Esophagus muscularis mucosa (tissue), 4 donors: ENCODE data around the gene NPAT. TPM values are rescaled to one million over a fixed set of nuclear protein-coding genes. Genes with fewer than 3 reads are reported as not detected.
"Not testable (repeated sequence)": the region's sequence is repeated elsewhere in the genome, so short reads cannot be mapped to it uniquely, and the experiment has no call there.

Experiments
- DNase-seq: peaks from one replicate; pipeline ENCODE4 v3.0.0-alpha.2; 2017; ENCODE audit errors: extremely low spot score
- H3K27ac ChIP-seq, 4 donors: fragments of 200-600 bp; sonication (generic); replicated peaks in 1 of 4; 1 replicate in 3 of 4; 2 replicates in 1 of 4; pipeline ENCODE4 v1.5.1; 2016 to 2019; ENCODE audit warnings: mild to moderate bottlenecking in 1 of 4
- H3K27me3 ChIP-seq, 4 donors: fragments of 200-600 bp; sonication (generic); one replicate each; pipeline versions ENCODE4 v1.5.1 to v1.6.0; 2016 to 2019
- H3K36me3 ChIP-seq, 4 donors: fragments of 200-600 bp; sonication (generic); one replicate each; pipeline ENCODE4 v1.5.1; 2016 to 2019
- H3K4me1 ChIP-seq, 4 donors: fragments of 200-600 bp; sonication (generic); one replicate each; pipeline ENCODE4 v1.5.1; 2016 to 2019
- H3K4me3 ChIP-seq, 4 donors: fragments of 200-600 bp; sonication (generic); 1 replicate in 2 of 4; 2 replicates in 2 of 4; pipeline ENCODE4 v1.5.1; 2016 to 2019; ENCODE audit warnings: mild to moderate bottlenecking in 4 of 4, moderate library complexity in 1 of 4
- H3K9me3 ChIP-seq, 4 donors: fragments of 200-600 bp; sonication (generic); 1 replicate in 3 of 4; 2 replicates in 1 of 4; pipeline ENCODE4 v1.5.1; 2016 to 2019
- CTCF ChIP-seq, 3 experiments: fragments of 200-600 bp in 2 of 3; fragments of 450-650 bp in 1 of 3; sonication (generic) in 2 of 3; IDR thresholded peaks; one replicate each; pipeline ENCODE4 v1.5.1; 2017 to 2019; ENCODE audit warnings: antibody characterized with exemption in 3 of 3, mild to moderate bottlenecking in 2 of 3, moderate library complexity in 1 of 3
- EP300 ChIP-seq: sonication (generic); formaldehyde crosslinking; IDR thresholded peaks from one replicate; pipeline ENCODE4 v1.6.1; 2017; ENCODE audit warnings: antibody characterized with exemption
- POLR2A ChIP-seq: fragments of 450-650 bp; IDR thresholded peaks from one replicate; pipeline ENCODE4 v1.6.1; 2017; ENCODE audit warnings: antibody characterized with exemption, moderate library complexity, mild to moderate bottlenecking, low read depth
- POLR2AphosphoS5 ChIP-seq, 2 donors: sonication (generic); formaldehyde crosslinking; IDR thresholded peaks; one replicate each; pipeline ENCODE4 v1.6.1; 2017; ENCODE audit warnings: antibody characterized with exemption in 2 of 2
- WGBS: methylation state at CpG from one replicate; pipeline ENCODE4 v1.1.5; 2018; 5-methylcytosine and 5-hydroxymethylcytosine counted together
- intact Hi-C: fragments of 100-400 bp; cut with DNase I; formaldehyde crosslinking; loops from one replicate; pipeline ENCODE4 v1.15.1; 2023
- total RNA-seq, 4 donors: library from RNA; depleted of rRNA; stranded (reverse); fragments of >200 nt; gene quantifications; one replicate each; pipeline versions ENCODE4 v1.1.0 to v1.2.1, GENCODE V29; 2016

NPAT gene
- total RNA-seq, 4 donors from 2014 or later, result 10.4 to 13.7 (median 10.7) TPM

DNA sequence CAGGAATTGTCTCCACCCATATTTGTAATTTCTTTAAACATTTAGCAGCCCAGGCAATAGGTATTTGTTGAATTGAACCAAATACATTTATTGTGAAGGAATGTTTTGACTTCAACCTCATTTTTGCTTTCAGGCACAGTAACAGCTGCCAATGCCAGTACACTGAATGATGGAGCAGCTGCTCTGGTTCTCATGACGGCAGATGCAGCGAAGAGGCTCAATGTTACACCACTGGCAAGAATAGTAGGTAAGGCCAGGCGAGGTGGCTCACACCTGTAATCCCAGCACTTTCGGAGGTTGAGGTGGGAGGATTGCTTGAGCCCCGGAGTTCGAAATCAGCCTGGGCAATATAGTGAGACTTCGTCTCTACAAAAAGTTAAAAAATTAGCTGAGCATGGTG is 80.1 kb downstream of the NPAT start:
- Histone ChIP-seq H3K4me1 (no peaks in the 10 kb centered on the region), H3K36me3 (peaks cover 66 to 100% (median 88%) of the 10 kb centered on the region in 4 donors), H3K27ac (no peak overlapping the region), H3K4me3 (no peak overlapping the region), H3K27me3 (no peaks in the 10 kb centered on the region), H3K9me3 (no peaks in the 10 kb centered on the region)
- 96% methylated on average over 7 of the region's 7 CpGs for WGBS
- intact Hi-C loops, result no loop called here
- no peak for DNase-seq
- TF ChIP-seq POLR2AphosphoS5 (IDR thresholded peaks at IDR 0.05) (no peak), POLR2A (no peak), CTCF (IDR thresholded peaks at IDR 0.05) (no peak), EP300 (no peak)

- Histone ChIP-seq H3K27ac (no peak overlapping the region), H3K27me3 (no peaks in the 10 kb centered on the region), H3K4me1 (peaks cover 8 to 12% (median 10%) of the 10 kb centered on the region in 4 donors), H3K9me3 (no peaks in the 10 kb centered on the region), H3K4me3 (no peak overlapping the region), H3K36me3 (peaks cover 19 to 94% (median 66%) of the 10 kb centered on the region in 4 donors)
- TF ChIP-seq POLR2AphosphoS5 (IDR thresholded peaks at IDR 0.05) (no peak), EP300 (no peak), POLR2A (no peak), CTCF (IDR thresholded peaks at IDR 0.05) (no peak)
- intact Hi-C loops, result no loop called here
- DNase-seq, result no peak
- 91% methylated on average over 1 of the region's 1 CpG for WGBS
Observed at GRCh38 chr11:108137212-108137611, 85.2 kb downstream of the NPAT start.

DNA sequence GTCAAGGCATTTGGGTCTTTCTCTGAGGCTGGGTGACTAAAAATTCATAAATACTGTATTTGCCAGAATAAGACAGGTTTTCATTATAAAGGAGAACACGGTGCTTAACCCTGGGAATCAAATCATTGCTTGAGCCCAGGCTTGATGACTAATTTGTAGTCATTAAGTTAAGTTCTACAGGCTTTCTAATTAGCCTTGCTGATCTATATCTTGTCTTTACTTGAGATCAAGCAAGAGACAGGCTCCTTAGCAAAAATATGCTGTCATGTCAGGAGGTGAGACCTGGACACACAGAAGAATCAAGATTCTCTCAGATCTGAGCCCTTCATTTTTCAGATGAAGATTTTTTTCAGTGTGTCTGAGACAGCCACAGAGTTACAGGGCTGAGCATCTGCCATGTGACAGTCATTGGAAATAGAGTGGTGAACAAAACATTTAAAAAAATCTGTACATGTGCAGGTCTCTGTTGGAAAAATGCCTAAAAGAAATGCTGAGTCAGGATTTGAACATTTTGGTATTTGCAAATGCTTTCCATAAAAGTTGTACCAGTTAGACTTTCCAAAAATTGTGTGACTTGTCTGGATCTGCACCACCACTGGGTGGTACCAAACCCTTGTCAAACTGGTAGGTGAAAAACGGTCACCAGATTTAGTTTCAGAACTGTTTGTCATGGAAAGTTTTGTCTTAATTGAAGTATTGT is 86.4 kb downstream of the NPAT start:
- peaks cover 12 to 21% (median 13%) of the 10 kb centered on the region in 4 donors for H3K4me1 ChIP-seq
- intact Hi-C loops, result no loop called here
- H3K36me3 ChIP-seq, result peaks cover 15 to 85% (median 60%) of the 10 kb centered on the region in 4 donors
- no peak overlapping the region for H3K4me3 ChIP-seq
- DNase-seq, result peak; percentile 10
- H3K9me3 ChIP-seq, result no peaks in the 10 kb centered on the region
- no peak for TF ChIP-seq EP300
- no peak for TF ChIP-seq CTCF (IDR thresholded peaks at IDR 0.05)
- no peak for TF ChIP-seq POLR2A
- no peak for TF ChIP-seq POLR2AphosphoS5 (IDR thresholded peaks at IDR 0.05)
- H3K27ac ChIP-seq, result no peak overlapping the region
- WGBS, result 58% methylated on average over 2 of the region's 2 CpGs
- no peaks in the 10 kb centered on the region for H3K27me3 ChIP-seq

GRCh38 chr11:108132993-108133538 is 89.4 kb downstream of the NPAT start:
- H3K27me3 ChIP-seq, intact Hi-C loops, H3K4me3 ChIP-seq, H3K9me3 ChIP-seq: not testable (repeated sequence)
- peak; percentile 70 for DNase-seq
- Histone ChIP-seq H3K27ac (peak overlapping the region in 1 of 4 donors; percentile 14), H3K36me3 (peaks cover 0 to 65% (median 37%) of the 10 kb centered on the region in 4 donors), H3K4me1 (peaks cover 12 to 31% (median 23%) of the 10 kb centered on the region in 4 donors)
- 84% methylated on average over 2 of the region's 2 CpGs for whole genome bisulfite sequencing

DNA sequence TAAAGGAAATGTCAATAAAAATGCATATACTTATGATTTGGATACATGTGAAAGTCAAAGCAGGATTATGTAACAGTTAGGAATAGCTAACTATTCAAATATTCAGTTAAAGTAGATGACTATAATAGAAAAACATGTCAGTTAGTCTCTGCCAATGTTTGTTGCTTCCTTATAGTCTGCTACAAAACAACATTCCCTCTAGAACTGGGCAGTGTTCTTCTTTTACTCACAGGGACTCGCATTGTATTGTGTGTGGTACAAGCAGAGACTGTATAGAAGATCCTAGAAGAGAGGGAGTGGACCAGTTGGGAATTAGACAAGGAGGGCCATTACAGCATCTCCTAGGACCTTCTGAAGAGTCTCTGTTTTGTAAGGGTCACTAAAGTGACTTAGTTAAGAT is 90.4 kb downstream of the NPAT start:
- Histone ChIP-seq H3K4me3 (no peak overlapping the region), H3K9me3 (no peaks in the 10 kb centered on the region), H3K27ac (no peak overlapping the region), H3K27me3 (no peaks in the 10 kb centered on the region), H3K36me3 (peaks cover 0 to 63% (median 35%) of the 10 kb centered on the region in 4 donors), H3K4me1 (peaks cover 12 to 31% (median 23%) of the 10 kb centered on the region in 4 donors)
- TF ChIP-seq POLR2AphosphoS5 (IDR thresholded peaks at IDR 0.05) (no peak), CTCF (IDR thresholded peaks at IDR 0.05) (no peak), EP300 (no peak), POLR2A (no peak)
- intact Hi-C loops, result no loop called here
- DNase-seq, result peak; percentile 3
- 69% methylated on average over 1 of the region's 1 CpG for WGBS
